Esophagus squamous epithelium (tissue), 4 donors: ENCODE results near the gene KIAA1671.

Experiments
- POLR2A ChIP-seq, 4 donors: fragments of 450-650 bp; IDR thresholded peaks; one replicate each; pipeline ENCODE4 v1.6.1; 2017; ENCODE audit warnings: antibody characterized with exemption in 4 of 4, mild to moderate bottlenecking in 4 of 4, moderate library complexity in 3 of 4
- TF ChIP-seq, protein P1 (sequence below), 6 experiments: fragments of 450-650 bp in 4 of 6; fragments of 200-600 bp in 2 of 6; sonication (generic) in 2 of 6; IDR thresholded peaks; one replicate each; pipeline ENCODE4 v1.5.1; 2016 to 2019; ENCODE audit warnings: antibody characterized with exemption in 6 of 6, mild to moderate bottlenecking in 4 of 6, moderate library complexity in 4 of 6

DNA sequence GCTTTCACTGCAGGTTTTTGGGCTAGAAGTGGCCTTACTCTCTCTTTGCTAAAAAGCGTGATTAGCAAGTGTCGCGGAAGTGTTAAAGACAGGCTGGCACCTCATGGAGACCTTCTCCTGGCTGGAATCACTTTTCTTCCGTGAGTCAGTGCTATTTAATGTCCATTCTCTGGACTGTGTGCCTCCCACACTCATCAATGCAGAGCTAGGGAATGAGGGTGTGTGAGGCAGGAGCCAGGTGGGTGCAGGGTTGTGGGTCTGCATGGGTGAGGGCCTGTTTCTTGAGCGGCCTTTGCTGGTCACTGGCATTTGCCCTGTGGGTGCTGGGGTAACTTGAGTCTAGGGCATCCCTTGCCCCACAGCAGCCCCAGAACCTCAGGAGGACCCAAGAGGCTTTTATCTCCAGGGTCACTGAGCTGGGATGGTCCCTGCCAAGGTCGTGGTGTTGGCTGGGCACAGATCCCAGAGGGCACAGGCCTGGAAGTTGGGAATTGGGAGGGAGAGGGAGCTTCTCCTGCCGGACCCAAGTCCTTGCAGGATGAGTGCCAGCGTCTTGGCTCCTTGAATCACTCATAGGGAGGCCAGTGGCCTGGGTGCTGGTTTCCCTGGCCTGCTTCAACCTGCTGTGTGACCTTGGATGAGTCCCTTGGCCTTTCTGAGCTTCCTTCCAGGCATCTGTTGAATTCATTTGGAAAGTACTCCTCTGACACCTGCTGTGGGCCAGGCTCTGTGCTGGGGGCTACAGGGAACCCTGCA lies 30.0 kb downstream of the KIAA1671 start:
- no peak for TF ChIP-seq POLR2A (IDR thresholded peaks at IDR 0.05)
- TF ChIP-seq, protein P1, sequence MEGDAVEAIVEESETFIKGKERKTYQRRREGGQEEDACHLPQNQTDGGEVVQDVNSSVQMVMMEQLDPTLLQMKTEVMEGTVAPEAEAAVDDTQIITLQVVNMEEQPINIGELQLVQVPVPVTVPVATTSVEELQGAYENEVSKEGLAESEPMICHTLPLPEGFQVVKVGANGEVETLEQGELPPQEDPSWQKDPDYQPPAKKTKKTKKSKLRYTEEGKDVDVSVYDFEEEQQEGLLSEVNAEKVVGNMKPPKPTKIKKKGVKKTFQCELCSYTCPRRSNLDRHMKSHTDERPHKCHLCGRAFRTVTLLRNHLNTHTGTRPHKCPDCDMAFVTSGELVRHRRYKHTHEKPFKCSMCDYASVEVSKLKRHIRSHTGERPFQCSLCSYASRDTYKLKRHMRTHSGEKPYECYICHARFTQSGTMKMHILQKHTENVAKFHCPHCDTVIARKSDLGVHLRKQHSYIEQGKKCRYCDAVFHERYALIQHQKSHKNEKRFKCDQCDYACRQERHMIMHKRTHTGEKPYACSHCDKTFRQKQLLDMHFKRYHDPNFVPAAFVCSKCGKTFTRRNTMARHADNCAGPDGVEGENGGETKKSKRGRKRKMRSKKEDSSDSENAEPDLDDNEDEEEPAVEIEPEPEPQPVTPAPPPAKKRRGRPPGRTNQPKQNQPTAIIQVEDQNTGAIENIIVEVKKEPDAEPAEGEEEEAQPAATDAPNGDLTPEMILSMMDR (IDR thresholded peaks at IDR 0.05), result no peak
